Activated gamma-delta T cell (primary cell): ENCODE measurements around the gene CCL2.

Experiments used
- DNase-seq: peaks from one replicate; lab custom pipeline; 2025; lab: John Stamatoyannopoulos, UW

Gene CCL2

DNA sequence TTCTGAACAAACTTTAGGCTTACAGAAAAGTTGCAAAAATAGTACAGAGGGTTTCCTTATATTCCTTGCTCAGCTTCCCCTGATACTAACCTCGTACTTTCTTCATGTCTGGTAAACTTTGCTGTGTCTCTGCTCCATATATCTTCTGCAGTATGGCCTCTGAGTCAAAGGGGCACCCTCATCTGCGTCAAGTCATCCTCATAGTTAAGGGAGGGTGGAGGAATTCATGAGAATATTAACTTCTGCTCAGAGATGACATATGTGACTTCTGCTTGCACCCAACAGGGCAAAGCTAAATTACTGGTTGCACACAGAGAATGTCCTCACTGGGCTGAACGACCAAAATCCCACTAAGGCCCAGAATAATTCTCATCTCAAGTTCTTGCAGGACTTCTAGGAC lies 10.6 kb downstream of the CCL2 start:
- no peak for DNase-seq

GRCh38 chr17:34269969-34270368 lies 14.9 kb downstream of the CCL2 start, which contains the start of gene CCL7:
TSS of gene CCL7 (plus strand) at chr17:34270221. CDS start at chr17:34270291, 70 bp downstream.
- DNase-seq: no peak

- DNase-seq: no peak
Observed at GRCh38 chr17:34275881-34276280, 20.8 kb downstream of the CCL2 start.

GRCh38 chr17:34276826-34277225 lies 21.7 kb downstream of the CCL2 start:
- no peak for DNase-seq

- no peak for DNase-seq
Observed at GRCh38 chr17:34283571-34283970, 28.5 kb downstream of the CCL2 start.

DNA sequence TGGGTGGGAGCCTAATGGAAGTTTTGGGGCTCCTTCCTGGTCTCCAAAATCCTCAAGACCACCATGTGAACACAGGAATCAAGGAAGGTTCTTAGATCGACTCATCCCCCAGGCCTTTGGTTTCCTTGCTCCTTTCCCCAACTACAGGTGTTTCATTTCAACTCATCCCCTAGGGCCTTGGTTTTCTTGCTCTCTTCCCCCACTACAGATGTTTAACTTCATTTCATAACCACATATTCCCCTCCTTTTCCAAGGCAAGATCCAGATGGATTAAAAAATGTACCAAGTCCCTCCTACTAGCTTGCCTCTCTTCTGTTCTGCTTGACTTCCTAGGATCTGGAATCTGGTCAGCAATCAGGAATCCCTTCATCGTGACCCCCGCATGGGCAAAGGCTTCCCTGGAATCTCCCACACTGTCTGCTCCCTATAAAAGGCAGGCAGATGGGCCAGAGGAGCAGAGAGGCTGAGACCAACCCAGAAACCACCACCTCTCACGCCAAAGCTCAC lies 30.3 kb downstream of the CCL2 start, which contains the start of gene CCL11:
Gene CCL11 (plus strand): TSS at position 457 of the 507 bp plus-strand sequence. CDS start 67 bp downstream, outside the sequence.
- DNase-seq: no peak

- no peak for DNase-seq
Observed at GRCh38 chr17:34287875-34288274, 32.8 kb downstream of the CCL2 start.

DNA sequence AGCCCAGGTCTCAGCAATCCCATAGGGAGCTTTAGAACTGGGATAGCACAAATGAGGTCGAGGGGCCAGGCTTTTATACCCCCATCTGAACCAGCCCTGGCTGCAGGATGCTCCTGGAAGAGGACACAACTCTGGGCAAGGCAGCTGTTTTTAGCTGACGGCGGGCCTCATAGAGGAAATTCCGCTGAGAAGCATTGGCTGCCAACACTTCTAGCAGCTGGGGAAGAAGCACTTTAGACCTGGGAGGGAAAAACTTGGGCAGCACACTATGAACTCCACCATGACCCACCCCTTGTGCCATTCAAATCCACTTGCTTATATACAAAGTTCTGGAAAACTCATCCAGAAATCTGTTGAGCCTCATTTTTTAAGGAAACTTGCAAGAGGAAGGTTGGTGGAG lies 35.5 kb downstream of the CCL2 start:
- DNase-seq: no peak

- DNase-seq: no peak
Observed at GRCh38 chr17:34291721-34292348, 36.8 kb downstream of the CCL2 start.

DNA sequence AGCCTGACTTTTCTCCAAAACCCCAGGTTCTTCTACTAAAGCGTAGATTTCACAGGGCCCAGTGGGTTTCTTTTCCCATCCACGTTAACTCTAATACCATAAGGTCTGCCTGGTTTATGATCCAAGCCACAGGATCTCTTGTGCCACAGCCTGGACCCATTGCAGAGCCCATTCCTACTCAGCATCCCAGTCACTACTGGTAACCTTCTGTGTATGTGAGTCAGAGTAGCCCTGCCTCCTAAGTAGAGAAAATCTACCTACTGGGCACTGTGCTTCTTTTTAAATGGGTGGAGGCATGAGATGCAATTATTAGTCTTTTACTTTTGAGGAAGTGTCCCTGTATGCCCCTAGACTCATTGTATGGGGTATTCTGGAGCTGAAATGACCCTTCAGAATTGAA lies 43.9 kb downstream of the CCL2 start:
- no peak for DNase-seq

DNA sequence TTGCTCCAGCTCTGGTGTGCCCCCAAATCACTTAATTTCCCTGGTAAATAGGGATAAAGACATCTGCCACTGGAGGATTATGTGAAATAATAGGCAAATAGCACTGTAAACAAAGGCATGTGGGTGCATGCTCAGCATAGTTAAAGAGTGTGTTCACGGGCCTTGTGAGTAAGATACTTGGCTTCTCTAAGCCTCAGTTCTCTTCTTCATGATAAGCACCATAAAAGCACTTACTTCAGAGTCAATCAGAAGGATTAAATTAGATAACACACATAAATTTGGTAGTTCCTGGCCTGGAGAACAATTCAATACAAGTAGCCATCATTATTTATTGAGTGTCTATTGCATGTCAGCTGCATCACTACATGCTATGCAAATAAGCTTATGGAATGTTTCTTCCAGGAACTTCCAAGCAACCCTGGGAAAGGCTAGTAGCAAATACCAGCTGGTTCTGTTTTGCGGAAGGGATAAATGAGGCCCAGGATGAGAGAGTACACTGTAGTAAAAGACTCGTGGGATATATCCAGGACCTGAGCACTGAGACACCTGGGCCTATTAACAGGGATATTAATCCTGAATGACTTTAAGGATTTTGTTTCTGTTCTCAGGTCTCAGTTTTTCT lies 45.0 kb downstream of the CCL2 start:
- no peak for DNase-seq

DNA sequence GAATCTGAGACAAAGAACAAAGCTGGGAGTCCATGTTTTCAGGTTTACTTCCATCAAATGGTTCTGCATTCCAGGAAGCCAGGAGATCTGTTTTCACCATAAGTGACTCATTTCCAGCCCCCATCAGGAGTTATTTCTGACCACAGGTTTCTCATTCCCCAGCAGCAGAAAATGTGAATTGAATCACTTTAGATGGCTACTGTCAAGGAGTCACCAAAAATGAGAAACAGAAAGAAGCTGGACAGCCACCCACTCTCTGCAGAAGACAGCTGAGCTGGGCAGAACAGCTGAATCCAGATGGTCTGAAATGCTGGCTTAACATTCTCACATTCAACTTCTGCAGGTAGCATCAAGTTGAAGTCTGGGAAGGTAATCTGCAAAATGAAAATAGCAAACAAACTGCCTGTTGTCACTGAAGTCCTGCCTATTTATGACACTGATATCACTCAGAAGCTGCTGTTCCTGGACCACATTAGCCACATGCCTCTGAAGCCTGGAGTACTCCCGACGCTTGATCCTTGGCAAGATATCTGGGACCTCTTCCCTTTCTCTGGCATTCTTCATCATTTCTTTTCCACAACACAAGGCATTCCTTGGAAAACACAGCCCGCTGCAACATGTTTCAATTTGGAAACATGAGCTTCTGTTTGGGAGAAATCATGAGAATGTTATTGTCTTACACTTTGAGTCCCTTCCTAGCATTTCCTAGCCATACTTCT lies 45.7 kb downstream of the CCL2 start:
- no peak for DNase-seq

DNA sequence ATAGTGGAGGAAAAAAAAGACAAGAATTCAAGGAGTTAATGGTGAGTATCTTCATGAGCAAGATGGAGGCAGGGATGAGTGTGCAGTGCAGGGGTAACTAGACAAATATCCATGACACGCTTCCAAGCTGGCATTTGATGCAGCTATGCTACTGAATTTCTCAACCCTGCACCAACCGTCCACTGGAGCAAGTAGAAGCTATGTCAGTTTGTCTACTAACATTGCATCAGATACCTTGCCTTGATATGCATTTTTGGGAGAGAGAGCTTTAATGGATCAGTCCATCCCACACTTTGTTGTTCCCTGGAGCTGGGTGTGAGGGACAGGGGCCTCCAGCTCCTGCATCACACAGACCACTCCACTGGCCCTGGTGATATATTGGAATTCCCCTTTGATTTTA lies 46.9 kb downstream of the CCL2 start:
- DNase-seq: no peak

DNA sequence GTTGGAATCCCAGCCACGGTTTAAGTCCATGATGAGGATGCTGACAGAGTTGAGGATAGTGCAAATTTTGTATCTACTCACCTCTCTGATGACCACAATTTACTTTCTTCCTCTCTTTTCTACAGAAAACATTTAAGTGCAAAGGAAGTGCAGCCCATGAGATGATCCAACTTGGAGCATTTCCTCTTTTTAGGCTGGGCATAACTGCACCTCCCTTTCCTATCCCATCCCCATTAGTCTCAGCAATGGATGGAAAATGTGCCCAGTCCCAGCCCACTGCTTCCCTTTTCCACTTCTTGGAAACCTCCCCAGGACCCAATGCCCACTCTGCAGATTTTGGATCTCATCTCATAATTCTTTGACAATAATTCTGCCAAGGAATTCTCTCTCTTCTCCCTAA lies 47.6 kb downstream of the CCL2 start:
- no peak for DNase-seq

GRCh38 chr17:34303606-34304005 lies 48.5 kb downstream of the CCL2 start:
- no peak for DNase-seq

DNA sequence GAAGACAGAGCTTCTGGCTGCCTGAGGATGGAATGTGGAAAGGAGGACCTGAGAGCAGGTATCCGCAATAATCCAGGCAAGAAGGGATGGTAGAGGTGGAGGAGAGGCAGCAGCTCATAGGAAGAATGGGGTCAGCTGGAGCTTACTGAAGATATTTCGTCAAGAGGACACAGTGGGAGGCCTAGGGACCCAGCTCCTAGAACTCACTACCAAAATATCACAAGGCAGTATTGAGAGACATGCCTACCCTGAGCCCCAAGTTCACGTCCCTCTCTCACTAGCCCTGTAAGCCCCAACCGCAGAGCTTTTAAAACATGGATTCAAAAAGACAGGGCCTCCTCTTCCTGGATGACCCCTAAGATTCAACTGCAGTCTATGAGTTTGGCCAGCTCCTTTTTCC lies 50.0 kb downstream of the CCL2 start:
- no peak for DNase-seq

- DNase-seq: no peak
Observed at GRCh38 chr17:34305606-34306005, 50.5 kb downstream of the CCL2 start.

DNA sequence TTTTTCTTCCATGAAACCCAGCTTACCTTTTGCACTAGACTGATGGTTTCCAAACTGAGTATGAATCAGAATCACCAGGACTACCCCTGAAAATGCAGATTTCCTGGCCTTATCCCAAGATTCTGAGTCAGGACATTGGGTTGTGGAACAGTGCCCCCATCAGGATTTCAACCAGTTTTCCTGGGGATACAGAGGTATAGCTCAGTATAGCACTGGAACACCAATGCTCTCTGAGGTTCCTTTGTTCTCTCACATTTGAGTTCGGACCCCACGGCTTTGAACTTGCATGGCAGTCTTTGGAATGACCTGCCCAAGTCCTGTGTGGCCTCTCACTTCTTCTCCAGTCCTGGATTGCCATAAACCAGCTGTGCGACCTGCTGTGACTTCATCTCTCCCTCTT lies 51.4 kb downstream of the CCL2 start:
- no peak for DNase-seq
